OCI-LY1 (cell line): ENCODE data around the gene DTX1.

ENCODE experiments used
- EZH2 ChIP-seq: fragments of 200-600 bp; sonication (generic), shearing (Covaris generic); IDR thresholded peaks from 2 replicates; pipeline ENCODE4 v1.8.0; 2017; ENCODE audit warnings: borderline replicate concordance, mixed run types, mild to moderate bottlenecking, antibody characterized with exemption, low read length, moderate library complexity, mixed read lengths
- TF ChIP-seq, protein P1 (sequence below): fragments of 200-600 bp; sonication (generic), shearing (Covaris generic); IDR thresholded peaks from 2 replicates; pipeline ENCODE4 v1.5.1; 2017; ENCODE audit warnings: mild to moderate bottlenecking, antibody characterized with exemption, low read length, moderate library complexity, mixed read lengths

DNA sequence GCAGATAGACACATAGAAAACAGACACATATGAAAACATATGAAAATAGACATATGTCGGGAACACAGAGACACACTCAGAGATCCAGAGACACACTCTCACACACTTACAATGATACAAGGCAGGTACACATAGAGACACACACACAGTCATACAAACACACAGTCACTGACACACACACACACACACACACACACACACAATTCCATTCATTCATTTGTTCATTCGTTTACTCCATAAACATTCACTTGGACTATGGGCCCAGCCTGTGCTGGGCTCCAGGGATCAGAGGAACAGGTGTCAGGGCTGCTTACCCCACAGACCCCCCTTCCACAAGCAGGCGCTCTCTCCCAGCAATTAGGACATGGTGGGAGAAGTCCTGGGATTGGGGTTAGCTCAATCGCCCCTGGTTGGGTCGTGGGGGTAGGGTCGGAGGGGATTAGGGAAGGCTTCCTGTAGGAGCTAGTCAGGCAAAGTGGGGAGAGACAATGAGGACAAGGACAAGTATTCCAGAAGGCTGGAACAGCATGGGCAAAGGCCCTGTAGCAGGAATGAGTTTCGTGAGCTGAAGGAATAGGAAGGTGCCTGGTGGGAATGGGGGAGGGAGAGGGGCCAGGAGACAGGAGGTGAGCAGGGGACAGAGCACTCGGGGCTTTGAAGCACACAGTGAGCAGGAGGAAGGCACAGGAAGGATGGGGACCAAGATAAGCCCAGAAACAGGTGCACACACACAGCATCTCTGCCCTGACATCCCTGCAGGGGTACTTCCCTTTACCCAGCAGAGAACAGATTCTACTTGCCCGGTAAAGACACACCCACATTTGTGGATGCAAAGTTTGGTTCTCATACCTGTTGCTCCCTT lies 72.5 kb downstream of the DTX1 start:
- TF ChIP-seq EZH2, result no peak
- TF ChIP-seq, protein P1, sequence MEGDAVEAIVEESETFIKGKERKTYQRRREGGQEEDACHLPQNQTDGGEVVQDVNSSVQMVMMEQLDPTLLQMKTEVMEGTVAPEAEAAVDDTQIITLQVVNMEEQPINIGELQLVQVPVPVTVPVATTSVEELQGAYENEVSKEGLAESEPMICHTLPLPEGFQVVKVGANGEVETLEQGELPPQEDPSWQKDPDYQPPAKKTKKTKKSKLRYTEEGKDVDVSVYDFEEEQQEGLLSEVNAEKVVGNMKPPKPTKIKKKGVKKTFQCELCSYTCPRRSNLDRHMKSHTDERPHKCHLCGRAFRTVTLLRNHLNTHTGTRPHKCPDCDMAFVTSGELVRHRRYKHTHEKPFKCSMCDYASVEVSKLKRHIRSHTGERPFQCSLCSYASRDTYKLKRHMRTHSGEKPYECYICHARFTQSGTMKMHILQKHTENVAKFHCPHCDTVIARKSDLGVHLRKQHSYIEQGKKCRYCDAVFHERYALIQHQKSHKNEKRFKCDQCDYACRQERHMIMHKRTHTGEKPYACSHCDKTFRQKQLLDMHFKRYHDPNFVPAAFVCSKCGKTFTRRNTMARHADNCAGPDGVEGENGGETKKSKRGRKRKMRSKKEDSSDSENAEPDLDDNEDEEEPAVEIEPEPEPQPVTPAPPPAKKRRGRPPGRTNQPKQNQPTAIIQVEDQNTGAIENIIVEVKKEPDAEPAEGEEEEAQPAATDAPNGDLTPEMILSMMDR, result no peak
